SH-SY5Y (cell line): ENCODE data around the gene ZBTB33.

Experiments
- GATA2 ChIP-seq: IDR thresholded peaks from 2 replicates; pipeline ENCODE4 v1.6.1; 2011; ENCODE audit warnings: mild to moderate bottlenecking, low read depth, low read length
- GATA3 ChIP-seq: IDR thresholded peaks from 2 replicates; pipeline ENCODE4 v1.6.1; 2011; ENCODE audit warnings: low read depth, mild to moderate bottlenecking, low read length, moderate library complexity

ZBTB33 gene, protein sequence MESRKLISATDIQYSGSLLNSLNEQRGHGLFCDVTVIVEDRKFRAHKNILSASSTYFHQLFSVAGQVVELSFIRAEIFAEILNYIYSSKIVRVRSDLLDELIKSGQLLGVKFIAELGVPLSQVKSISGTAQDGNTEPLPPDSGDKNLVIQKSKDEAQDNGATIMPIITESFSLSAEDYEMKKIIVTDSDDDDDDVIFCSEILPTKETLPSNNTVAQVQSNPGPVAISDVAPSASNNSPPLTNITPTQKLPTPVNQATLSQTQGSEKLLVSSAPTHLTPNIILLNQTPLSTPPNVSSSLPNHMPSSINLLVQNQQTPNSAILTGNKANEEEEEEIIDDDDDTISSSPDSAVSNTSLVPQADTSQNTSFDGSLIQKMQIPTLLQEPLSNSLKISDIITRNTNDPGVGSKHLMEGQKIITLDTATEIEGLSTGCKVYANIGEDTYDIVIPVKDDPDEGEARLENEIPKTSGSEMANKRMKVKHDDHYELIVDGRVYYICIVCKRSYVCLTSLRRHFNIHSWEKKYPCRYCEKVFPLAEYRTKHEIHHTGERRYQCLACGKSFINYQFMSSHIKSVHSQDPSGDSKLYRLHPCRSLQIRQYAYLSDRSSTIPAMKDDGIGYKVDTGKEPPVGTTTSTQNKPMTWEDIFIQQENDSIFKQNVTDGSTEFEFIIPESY

GRCh38 chrX:120250522-120251271 lies at the start of gene ZBTB33:
ZBTB33 (plus strand) TSS chrX:120250812; CDS start chrX:120253416, 2,604 bp downstream.
- TF ChIP-seq GATA3 (no peak), GATA2 (no peak)

DNA sequence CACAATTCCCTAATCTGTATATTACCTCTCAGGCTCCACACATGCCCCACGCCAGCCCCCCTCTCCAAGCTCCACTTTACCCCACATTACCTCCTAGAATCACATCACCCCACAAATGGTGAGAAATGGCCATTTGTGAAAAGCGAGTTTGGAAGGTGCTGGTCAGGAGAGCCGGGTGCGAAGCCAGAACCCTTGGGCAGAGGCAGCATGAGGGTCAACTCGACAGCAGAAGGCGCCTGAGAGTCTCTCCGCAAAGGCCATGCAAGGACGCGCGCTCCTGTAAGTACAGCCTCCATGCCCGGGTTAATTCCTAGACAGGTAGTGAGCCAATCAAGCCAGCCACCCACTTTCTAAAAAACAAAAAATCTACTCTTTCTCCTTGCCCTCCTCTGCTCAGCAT lies 49.8 kb upstream of the ZBTB33 start:
- TF ChIP-seq GATA2 (no peak), GATA3 (no peak)

DNA sequence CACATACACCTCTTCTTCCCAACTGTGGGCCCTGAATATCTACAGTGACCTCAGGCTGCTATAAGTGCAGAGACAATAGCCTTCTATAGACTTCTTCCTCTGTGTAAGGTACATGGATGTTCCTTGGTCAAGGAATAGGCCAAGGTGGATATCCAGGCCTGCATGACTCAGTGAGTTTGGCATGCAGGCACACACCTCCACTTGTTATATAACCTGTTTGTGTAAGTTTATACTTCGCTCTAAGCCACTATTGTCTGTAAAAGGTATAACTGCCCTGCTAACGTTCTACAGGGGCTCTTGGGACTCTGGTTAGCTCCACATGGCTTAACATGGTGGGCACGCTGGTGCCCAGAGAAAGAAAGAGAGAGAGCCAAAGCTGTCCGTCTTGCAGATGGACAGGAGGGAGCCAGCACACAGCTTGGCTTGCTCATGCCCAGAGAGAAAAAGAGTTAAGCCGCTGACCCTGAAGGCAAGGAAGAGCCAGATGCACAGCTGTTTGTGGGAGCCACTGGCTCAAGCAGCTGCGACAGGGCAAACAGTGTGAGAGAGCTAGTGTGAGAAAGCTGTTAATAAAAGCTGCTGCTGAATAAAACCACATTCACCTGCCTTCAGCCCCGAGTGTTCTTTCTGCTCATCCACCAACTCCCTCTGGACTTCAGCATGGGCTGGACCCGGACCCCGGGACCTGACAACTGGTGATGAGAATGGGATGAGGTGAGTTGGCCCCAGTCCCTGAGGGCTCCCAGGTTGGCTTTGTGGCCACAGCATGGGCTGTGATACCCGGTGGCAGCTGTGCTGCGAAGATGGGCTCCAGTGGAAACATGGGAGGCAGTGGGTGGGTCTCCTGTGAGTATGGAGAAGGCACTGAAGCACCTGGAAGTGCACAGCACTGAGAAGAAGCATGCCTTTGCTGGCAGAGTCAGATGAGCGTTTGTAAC lies 44.5 kb upstream of the ZBTB33 start:
- TF ChIP-seq GATA2 (no peak), GATA3 (no peak)

- no peak for TF ChIP-seq GATA3
- TF ChIP-seq GATA2 = no peak
Observed at GRCh38 chrX:120207009-120207605, 43.5 kb upstream of the ZBTB33 start.

GRCh38 chrX:120213438-120214265 lies 37.0 kb upstream of the ZBTB33 start:
- TF ChIP-seq GATA2 (no peak), GATA3 (no peak)

GRCh38 chrX:120223374-120223773 lies 27.2 kb upstream of the ZBTB33 start:
- TF ChIP-seq GATA3 (no peak), GATA2 (no peak)

DNA sequence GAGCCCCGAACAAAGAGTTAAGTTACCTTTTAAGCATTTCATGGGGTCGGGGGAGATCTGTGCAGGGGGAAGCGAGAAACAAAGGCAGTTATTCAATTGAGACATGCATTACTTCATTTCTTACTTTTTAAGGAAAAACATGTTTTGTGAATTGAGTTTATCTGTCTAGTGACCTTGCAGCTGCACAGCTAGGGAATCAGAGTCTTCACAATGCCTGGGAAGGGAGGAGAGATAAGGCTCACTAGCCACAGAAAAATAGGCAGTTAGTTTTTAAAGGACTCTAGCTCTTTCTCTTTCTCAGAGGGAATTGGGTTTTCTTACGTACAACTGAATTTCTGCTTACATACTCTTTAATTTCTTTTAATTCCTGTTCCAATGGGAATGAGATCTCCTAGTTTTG lies 26.2 kb upstream of the ZBTB33 start:
- TF ChIP-seq GATA2 (no peak), GATA3 (no peak)

GRCh38 chrX:120228187-120228908 lies 22.3 kb upstream of the ZBTB33 start:
- no peak for TF ChIP-seq GATA2
- TF ChIP-seq GATA3 = no peak

DNA sequence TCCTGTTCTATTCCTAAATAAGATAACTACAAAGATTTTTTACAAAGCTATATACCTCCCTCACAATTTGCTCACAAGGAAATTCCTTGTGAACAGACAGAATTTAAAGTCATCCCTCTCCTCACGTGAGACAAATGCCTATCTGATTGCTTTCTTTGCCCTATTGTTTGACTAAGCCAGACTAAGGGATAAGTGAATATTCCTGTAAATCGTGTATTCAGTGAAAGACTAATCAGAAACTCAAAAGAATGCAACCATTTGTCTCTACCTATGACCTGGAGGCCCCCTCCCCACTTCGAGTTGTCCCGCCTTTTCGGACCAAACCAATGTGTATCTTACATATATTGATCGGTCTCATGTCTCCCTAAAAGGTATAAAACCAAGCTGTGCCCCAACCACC lies 15.3 kb upstream of the ZBTB33 start:
- TF ChIP-seq GATA3 = no peak
- TF ChIP-seq GATA2 = no peak

DNA sequence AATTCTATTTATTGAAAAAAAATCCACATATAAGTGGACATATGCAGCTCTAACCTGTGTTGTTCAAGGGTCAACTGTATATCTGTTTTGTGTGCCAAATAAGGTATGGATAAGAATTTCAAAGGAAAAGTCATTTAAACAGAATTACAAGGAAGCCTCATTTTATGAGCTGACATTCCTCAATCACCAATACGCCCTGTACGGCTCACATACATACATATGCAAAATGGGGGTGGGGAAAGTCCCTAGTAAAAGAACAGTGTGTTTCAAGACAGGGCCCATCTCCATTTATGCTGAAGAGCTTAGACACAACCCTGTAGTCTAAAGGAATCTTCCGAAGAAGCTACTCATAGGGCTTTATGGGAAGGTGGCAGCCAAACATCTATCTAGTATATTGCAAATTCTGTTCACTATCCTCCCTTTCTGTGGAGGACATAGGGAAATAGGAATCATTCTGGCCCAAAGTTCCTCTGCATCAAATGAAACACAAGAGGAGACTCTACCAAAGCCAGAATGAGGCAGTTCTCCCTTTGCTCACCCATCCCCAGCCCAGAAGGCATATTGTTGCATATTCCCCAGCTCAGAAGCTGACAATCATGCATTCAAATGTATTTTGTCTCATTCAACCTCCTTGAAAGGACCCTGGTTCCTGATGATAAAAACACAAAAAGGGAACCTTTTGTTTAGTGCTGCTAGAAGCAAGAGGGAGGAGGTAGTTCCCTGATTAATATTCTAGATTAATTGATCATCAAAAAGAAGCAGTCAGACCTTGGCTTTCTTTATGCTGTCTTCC lies 13.7 kb upstream of the ZBTB33 start:
- no peak for TF ChIP-seq GATA3
- TF ChIP-seq GATA2 = no peak

- TF ChIP-seq GATA3 = no peak
Observed at GRCh38 chrX:120238933-120239332, 11.7 kb upstream of the ZBTB33 start.
